Stimulated activated CD4-positive, alpha-beta T cell treated with anti-CD3 and anti-CD28 coated beads, TNF-alpha, amount 100 ng/mL, for 24 hours (primary cell): ENCODE data around the gene IL4I1.
A peak's percentile ranks its signal among the peaks of the same experiment; 100 is the strongest.

Experiments
- DNase-seq, 3 experiments: peaks; one replicate each; pipeline ENCODE4 v3.0.0-alpha.2; 2020; ENCODE audit warnings: low read depth in 3 of 3

Gene IL4I1

GRCh38 chr19:49895566-49896297, 955 bp downstream of the IL4I1 start:
- peak in 1 of 3 experiments; percentile 53 for DNase-seq

- DNase-seq: peak in 1 of 3 experiments; percentile 57
These were observed 1.7 kb downstream of the IL4I1 start for GRCh38 chr19:49894879-49895565.

GRCh38 chr19:49894011-49894664, 2.5 kb downstream of the IL4I1 start:
- no peak for DNase-seq

- DNase-seq: no peak
These were observed 4.0 kb downstream of the IL4I1 start for GRCh38 chr19:49892716-49893115.

GRCh38 chr19:49891393-49891792, 5.3 kb downstream of the IL4I1 start:
- no peak for DNase-seq

GRCh38 chr19:49890349-49891311, 6.1 kb downstream of the IL4I1 start:
- DNase-seq: peak in 1 of 3 experiments; percentile 68

GRCh38 chr19:49889687-49890348, 6.9 kb downstream of the IL4I1 start:
- peak in 2 of 3 experiments; percentile 54 to 74 for DNase-seq

GRCh38 chr19:49889038-49889686, 7.5 kb downstream of the IL4I1 start:
- DNase-seq: no peak

GRCh38 chr19:49888510-49888824, 8.2 kb downstream of the IL4I1 start:
- DNase-seq: no peak

- no peak for DNase-seq
These were observed 8.8 kb downstream of the IL4I1 start for GRCh38 chr19:49887665-49888509.

- no peak for DNase-seq
These were observed 9.5 kb downstream of the IL4I1 start for GRCh38 chr19:49887037-49887664.

GRCh38 chr19:49884760-49885159, 11.9 kb downstream of the IL4I1 start:
- DNase-seq: no peak

GRCh38 chr19:49884109-49884508, 12.6 kb downstream of the IL4I1 start:
- DNase-seq: no peak

GRCh38 chr19:49883094-49883493, 13.6 kb downstream of the IL4I1 start:
- DNase-seq: no peak

GRCh38 chr19:49882643-49883042, 14.0 kb downstream of the IL4I1 start:
- DNase-seq: no peak

- DNase-seq: no peak
These were observed 14.9 kb downstream of the IL4I1 start for GRCh38 chr19:49881672-49882394.

GRCh38 chr19:49881186-49881585, 15.5 kb downstream of the IL4I1 start:
- DNase-seq: no peak

GRCh38 chr19:49880162-49880869, 16.4 kb downstream of the IL4I1 start:
- DNase-seq: no peak
